ENCODE data around the gene PLPP6. TPM values are rescaled to one million over a fixed set of nuclear protein-coding genes. Genes with fewer than 3 reads are reported as not detected.

The PLPP6 gene
- total and polyA plus RNA-seq, 2 of the 13 experiments (the other 11 are each of a cell fraction or from before 2014, with no cell fraction given): 12.1 to 15.5 TPM

DNA sequence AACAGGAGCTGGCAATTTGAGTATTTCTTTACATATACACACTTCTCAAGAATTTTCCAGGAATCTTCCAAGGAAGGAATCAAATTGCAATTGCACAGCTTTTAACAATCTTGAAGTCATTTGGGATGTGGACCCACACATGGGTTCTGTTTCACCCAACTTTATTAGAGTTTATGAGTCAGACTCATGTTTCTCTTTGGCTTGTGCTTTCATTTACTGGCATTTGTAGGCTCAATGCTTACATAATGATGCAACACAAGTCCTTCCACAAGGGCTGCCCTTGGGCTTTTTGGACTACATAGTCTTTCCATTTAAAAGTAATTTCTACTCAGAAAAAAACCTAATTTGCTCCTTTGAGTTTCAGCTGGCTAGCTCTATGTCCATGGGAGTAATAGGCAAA lies 12.7 kb downstream of the PLPP6 start (continued):
- peak; percentile 51; the same call in 1 of the 2 replicates for TF ChIP-seq ARID5B (CRISPR knock-in tag; IDR thresholded peaks at IDR 0.05)
- TF ChIP-seq EZH2 (conservative IDR thresholded peaks at IDR 0.05; ENCODE audit: low read depth, low read length): no peak
- TF ChIP-seq ZNF33B (CRISPR knock-in tag; IDR thresholded peaks at IDR 0.05): no peak
- TF ChIP-seq NFIB (CRISPR knock-in tag; IDR thresholded peaks at IDR 0.05; ENCODE audit: borderline replicate concordance): no peak
- TF ChIP-seq ZBTB21 (CRISPR knock-in tag; IDR thresholded peaks at IDR 0.05): no peak
- peak; percentile 48; the same call in 1 of the 2 replicates for TF ChIP-seq FOSL2 (CRISPR knock-in tag; IDR thresholded peaks at IDR 0.05)
- no peak for TF ChIP-seq ZNF224 (CRISPR knock-in tag; IDR thresholded peaks at IDR 0.05)
- TF ChIP-seq DPF2 (CRISPR knock-in tag; IDR thresholded peaks at IDR 0.05; ENCODE audit: borderline replicate concordance, low read depth): no peak
- peak; percentile 66; the same call in 1 of the 2 replicates for TF ChIP-seq ZNF644 (CRISPR knock-in tag; IDR thresholded peaks at IDR 0.05; ENCODE audit: low read depth)
- TF ChIP-seq RXRB (CRISPR knock-in tag; IDR thresholded peaks at IDR 0.05; ENCODE audit: borderline replicate concordance): peak; percentile 12; the same call in 1 of the 2 replicates
- TF ChIP-seq, protein P1, sequence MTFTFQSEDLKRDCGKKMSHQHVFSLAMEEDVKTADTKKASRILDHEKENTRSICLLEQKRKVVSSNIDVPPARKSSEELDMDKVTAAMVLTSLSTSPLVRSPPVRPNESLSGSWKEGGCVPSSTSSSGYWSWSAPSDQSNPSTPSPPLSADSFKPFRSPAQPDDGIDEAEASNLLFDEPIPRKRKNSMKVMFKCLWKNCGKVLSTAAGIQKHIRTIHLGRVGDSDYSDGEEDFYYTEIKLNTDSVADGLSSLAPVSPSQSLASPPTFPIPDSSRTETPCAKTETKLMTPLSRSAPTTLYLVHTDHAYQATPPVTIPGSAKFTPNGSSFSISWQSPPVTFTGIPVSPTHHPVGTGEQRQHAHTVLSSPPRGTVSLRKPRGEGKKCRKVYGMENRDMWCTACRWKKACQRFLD (CRISPR knock-in tag; IDR thresholded peaks at IDR 0.05; ENCODE audit: borderline replicate concordance): no peak
- no peak for TF ChIP-seq ZNF580 (CRISPR knock-in tag; IDR thresholded peaks at IDR 0.05; ENCODE audit: borderline replicate concordance, low read depth)
- peak; percentile 34; the same call in 1 of the 2 replicates for TF ChIP-seq TEF (CRISPR knock-in tag; IDR thresholded peaks at IDR 0.05)
- TF ChIP-seq HMG20A (CRISPR knock-in tag; IDR thresholded peaks at IDR 0.05; ENCODE audit: borderline replicate concordance): 0 out of 2 replicates have a peak, but pooled peaks have one; percentile 28
- TF ChIP-seq FOXJ3 (CRISPR knock-in tag; IDR thresholded peaks at IDR 0.05; ENCODE audit: borderline replicate concordance): no peak
- no peak for TF ChIP-seq ATF3 (CRISPR knock-in tag; IDR thresholded peaks at IDR 0.05)
- TF ChIP-seq, protein P2, sequence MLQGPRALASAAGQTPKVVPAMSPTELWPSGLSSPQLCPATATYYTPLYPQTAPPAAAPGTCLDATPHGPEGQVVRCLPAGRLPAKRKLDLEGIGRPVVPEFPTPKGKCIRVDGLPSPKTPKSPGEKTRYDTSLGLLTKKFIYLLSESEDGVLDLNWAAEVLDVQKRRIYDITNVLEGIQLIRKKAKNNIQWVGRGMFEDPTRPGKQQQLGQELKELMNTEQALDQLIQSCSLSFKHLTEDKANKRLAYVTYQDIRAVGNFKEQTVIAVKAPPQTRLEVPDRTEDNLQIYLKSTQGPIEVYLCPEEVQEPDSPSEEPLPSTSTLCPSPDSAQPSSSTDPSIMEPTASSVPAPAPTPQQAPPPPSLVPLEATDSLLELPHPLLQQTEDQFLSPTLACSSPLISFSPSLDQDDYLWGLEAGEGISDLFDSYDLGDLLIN (CRISPR knock-in tag; IDR thresholded peaks at IDR 0.05; ENCODE audit: borderline replicate concordance): no peak
- peak; percentile 81; the same call in 1 of the 2 replicates for TF ChIP-seq CEBPB (IDR thresholded peaks at IDR 0.05; ENCODE audit: borderline replicate concordance, low read depth, low read length)
- no peak for TF ChIP-seq ZC3H13 (CRISPR knock-in tag; IDR thresholded peaks at IDR 0.05)
- no peak for TF ChIP-seq RBFOX2 (IDR thresholded peaks at IDR 0.05; ENCODE audit: low read depth, low read length)
- 0 out of 2 replicates have a peak, but pooled peaks have one; percentile 25 for TF ChIP-seq FOXA3 (CRISPR knock-in tag; IDR thresholded peaks at IDR 0.05)
- TF ChIP-seq MED8 (CRISPR knock-in tag; IDR thresholded peaks at IDR 0.05; ENCODE audit: insufficient replicate concordance): no peak
- TF ChIP-seq ZNF543 (CRISPR knock-in tag; IDR thresholded peaks at IDR 0.05): no peak
- no peak for TF ChIP-seq EHMT2 (IDR thresholded peaks at IDR 0.05; ENCODE audit: borderline replicate concordance, low read depth, low read length)

Measured in HepG2 (cell line).